Stimulated activated memory B cell treated with anti-CD40 and anti-IgM and Interleukin-4, amounts not matched to agents 10 μg/mL and 1 μg/mL and 100 μg/mL, for 72 hours (primary cell): ENCODE measurements around the gene PLPP2.
A peak's percentile ranks its signal among the peaks of the same experiment; 100 is the strongest.

Experiments
- ATAC-seq: fragments of 150-1000 bp; cut with Tn5 transposase; 2 replicates; pipeline ENCODE4 v1.10.0; 2021
- H3K27ac Mint-ChIP-seq: one replicate; pipeline ENCODE4 v1.8.0; 2022; ENCODE audit warnings: mild to moderate bottlenecking, mixed read lengths
- H3K27me3 Mint-ChIP-seq: one replicate; pipeline ENCODE4 v1.8.0; 2022; ENCODE audit warnings: mixed read lengths
- H3K36me3 Mint-ChIP-seq: one replicate; pipeline ENCODE4 v1.8.0; 2022; ENCODE audit warnings: mixed read lengths
- H3K4me1 Mint-ChIP-seq: one replicate; pipeline ENCODE4 v1.8.0; 2022; ENCODE audit warnings: mixed read lengths
- H3K4me3 Mint-ChIP-seq: one replicate; pipeline ENCODE4 v1.8.0; 2022; ENCODE audit warnings: mild to moderate bottlenecking, moderate library complexity, mixed read lengths
- H3K9me3 Mint-ChIP-seq: one replicate; pipeline ENCODE4 v1.8.0; 2022; ENCODE audit warnings: mixed read lengths

Gene PLPP2

DNA sequence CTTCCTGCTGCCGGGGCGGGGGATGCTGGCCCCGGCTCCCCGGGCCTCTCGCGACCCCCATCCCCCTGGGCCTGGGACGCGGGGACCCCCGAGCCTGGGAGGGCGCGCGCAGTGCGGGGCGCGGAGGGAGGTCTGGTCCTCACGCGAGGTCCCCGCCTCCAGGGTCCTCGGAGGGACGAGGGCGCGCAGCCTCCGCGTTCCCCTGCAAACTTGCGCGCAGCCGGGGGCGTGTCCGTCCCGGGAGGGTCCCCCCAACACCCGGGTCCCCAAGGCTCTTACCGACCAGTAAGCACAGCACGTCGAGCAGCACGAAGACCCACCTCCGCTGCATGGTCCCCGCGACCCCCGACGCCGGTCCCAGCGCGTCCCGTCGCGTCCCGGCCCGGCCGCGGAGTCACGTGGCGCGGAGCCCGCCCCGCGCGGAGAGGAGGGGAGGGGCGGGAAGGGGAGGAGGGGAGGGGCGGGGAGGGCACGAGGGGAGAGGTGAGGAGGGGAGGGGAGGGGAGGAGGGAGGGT is at the start of gene PLPP2:
Gene PLPP2 (minus strand): TSS at position 398 of the 516 bp plus-strand sequence. CDS start 67 bp downstream, at position 331.
- H3K4me3 Mint-ChIP-seq: no peak within 1 kb of the TSS
- peak; percentile 44 for ATAC-seq

DNA sequence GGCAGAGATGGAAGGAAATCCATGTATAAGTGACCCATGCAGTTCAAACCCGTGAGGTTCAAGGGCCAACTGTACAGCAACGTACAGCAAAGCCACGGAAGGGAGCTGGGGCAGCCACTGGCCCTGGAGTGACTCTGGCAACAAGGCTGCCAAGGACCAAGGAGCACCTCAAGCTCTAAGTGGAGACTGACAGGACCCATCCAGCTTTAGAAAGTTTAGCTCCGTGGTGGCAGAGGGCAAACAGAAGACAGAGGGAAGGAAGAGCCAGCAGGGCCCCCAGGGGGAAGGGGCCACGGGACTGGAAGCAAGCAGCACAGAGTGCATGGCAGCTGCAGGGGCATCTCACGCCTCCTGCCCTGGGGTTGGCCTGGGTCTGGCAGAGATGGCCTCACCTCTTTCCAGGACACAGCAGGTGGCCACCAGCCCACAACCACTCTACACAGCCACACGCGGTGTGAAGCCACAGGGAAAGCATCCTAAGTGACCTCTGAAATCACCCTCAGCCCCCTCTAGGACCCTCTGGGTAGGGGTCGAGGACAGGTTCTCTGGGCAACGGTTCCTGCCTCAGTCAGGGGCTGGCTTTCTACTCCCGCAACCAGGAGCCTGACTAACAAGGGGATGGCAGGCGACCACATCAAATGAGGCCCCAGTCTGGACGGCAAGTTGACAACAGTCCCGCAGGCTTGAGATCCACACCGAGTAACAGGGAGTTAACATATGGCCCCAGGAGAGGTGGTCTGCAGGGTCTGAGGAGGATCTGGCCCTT is 49.6 kb upstream of the PLPP2 start:
- peaks cover 37% of the 10 kb centered on the region for H3K36me3 Mint-ChIP-seq
- no peak overlapping the region for H3K4me3 Mint-ChIP-seq
- peaks cover 69% of the 10 kb centered on the region for H3K4me1 Mint-ChIP-seq
- peaks cover 8% of the 10 kb centered on the region for H3K27me3 Mint-ChIP-seq
- no peak for ATAC-seq
- no peak overlapping the region for H3K27ac Mint-ChIP-seq
- H3K9me3 Mint-ChIP-seq: peaks cover 3% of the 10 kb centered on the region

More for the DNA sequence above, at the start of gene PLPP2:
- Mint-ChIP-seq H3K27ac (no peak within 1 kb of the TSS), H3K4me1 (peaks cover 15% of the 10 kb centered on the region), H3K27me3 (peaks cover 75% of the 10 kb centered on the region), H3K36me3 (no peaks in the 10 kb centered on the region), H3K9me3 (no peaks in the 10 kb centered on the region)

DNA sequence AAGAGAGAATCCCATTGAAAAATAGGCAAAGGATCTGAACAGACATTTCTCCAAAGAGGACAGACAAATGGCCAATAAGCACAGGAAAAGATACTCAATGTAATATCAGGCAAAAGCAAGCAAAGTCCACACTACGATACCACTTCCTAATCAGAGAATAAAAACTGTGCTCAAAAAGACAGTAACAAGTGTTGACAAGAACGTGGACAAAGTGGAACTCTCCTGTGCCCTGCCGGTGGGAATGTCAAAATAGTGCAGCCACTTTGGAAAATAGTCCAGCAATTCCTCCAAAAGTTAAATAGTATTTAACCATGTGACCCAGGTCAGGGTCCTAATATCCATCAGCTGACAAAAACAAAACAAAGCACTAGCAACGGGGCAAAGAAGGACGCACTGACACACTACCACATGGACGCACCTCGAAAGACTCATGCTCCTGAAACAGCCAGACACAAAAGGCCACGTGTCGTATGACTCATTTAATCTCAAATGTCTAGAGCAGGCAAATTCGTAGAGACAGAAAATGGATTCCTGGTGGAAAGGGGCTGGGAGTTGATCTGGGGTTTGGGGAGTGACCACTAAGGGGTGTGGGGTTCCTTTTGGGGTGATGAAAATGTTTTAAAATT is 48.2 kb upstream of the PLPP2 start:
- H3K4me1 Mint-ChIP-seq: peaks cover 62% of the 10 kb centered on the region
- H3K27ac Mint-ChIP-seq: no peak overlapping the region
- H3K9me3 Mint-ChIP-seq: no peaks in the 10 kb centered on the region
- peaks cover 52% of the 10 kb centered on the region for H3K36me3 Mint-ChIP-seq
- no peak overlapping the region for H3K4me3 Mint-ChIP-seq
- ATAC-seq: no peak
- H3K27me3 Mint-ChIP-seq: no peaks in the 10 kb centered on the region

DNA sequence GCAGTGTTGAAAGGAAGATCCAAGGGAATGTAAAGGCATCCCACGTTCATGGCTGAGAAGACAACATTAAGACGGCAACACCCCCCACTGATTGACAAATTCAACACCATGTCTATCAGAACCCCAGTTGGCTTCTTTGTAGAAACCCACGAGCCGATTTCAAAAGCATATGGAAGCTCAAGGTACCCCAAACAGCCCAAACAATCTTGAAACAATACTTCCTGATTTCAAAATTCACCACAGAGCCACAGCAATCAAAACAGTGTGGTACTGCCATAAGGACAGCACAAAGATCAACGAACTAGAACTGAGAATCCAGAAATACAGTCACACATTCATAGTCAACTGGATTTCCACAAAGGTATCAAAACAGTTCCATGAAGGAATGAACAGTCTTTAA is 47.2 kb upstream of the PLPP2 start:
- Mint-ChIP-seq H3K9me3 (no peaks in the 10 kb centered on the region), H3K27me3 (no peaks in the 10 kb centered on the region), H3K4me1 (peaks cover 56% of the 10 kb centered on the region), H3K4me3 (no peak overlapping the region), H3K36me3 (peaks cover 58% of the 10 kb centered on the region), H3K27ac (no peak overlapping the region)
- no peak for ATAC-seq

- H3K27me3 Mint-ChIP-seq: no peaks in the 10 kb centered on the region
- no peak overlapping the region for H3K27ac Mint-ChIP-seq
- no peaks in the 10 kb centered on the region for H3K9me3 Mint-ChIP-seq
- peaks cover 34% of the 10 kb centered on the region for H3K4me1 Mint-ChIP-seq
- peaks cover 63% of the 10 kb centered on the region for H3K36me3 Mint-ChIP-seq
- no peak for ATAC-seq
- no peak overlapping the region for H3K4me3 Mint-ChIP-seq
Observed at GRCh38 chr19:336067-336614, 44.9 kb upstream of the PLPP2 start.

DNA sequence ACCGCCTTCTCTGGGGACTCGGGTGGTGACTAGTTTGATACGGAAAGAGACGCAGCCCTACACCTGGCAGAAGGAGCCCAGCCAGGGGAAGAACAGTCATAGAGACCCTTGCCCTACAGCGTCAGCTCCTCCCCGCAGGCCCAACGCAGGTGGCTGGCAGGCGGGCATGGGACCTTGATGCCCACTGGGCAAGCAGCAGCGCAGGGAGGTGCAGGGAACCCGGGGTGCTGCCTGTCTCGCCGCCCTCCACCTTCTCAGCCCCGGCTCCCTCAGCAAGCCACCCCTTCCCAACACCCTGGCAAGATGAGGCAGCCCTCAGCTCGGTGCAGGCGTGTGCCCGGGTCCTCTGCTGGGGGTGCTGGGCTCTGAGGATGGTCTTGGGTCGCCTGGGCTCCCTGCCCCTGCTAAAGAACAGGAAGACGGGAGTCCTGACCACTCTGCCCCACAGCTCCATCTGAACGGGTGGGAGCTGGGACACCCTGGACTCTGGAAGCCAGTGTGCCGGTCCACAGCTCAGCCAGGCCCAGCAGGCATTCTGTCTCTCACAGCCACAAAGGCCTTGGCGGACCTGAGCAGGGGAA is 44.4 kb upstream of the PLPP2 start:
- no peaks in the 10 kb centered on the region for H3K9me3 Mint-ChIP-seq
- H3K36me3 Mint-ChIP-seq: peaks cover 67% of the 10 kb centered on the region
- ATAC-seq: no peak
- no peak overlapping the region for H3K4me3 Mint-ChIP-seq
- no peaks in the 10 kb centered on the region for H3K27me3 Mint-ChIP-seq
- peaks cover 28% of the 10 kb centered on the region for H3K4me1 Mint-ChIP-seq
- no peak overlapping the region for H3K27ac Mint-ChIP-seq

GRCh38 chr19:335072-335471 is 43.9 kb upstream of the PLPP2 start:
- Mint-ChIP-seq H3K9me3 (no peaks in the 10 kb centered on the region), H3K4me1 (peaks cover 23% of the 10 kb centered on the region), H3K36me3 (peaks cover 66% of the 10 kb centered on the region), H3K27ac (no peak overlapping the region), H3K4me3 (no peak overlapping the region), H3K27me3 (no peaks in the 10 kb centered on the region)
- ATAC-seq: no peak

DNA sequence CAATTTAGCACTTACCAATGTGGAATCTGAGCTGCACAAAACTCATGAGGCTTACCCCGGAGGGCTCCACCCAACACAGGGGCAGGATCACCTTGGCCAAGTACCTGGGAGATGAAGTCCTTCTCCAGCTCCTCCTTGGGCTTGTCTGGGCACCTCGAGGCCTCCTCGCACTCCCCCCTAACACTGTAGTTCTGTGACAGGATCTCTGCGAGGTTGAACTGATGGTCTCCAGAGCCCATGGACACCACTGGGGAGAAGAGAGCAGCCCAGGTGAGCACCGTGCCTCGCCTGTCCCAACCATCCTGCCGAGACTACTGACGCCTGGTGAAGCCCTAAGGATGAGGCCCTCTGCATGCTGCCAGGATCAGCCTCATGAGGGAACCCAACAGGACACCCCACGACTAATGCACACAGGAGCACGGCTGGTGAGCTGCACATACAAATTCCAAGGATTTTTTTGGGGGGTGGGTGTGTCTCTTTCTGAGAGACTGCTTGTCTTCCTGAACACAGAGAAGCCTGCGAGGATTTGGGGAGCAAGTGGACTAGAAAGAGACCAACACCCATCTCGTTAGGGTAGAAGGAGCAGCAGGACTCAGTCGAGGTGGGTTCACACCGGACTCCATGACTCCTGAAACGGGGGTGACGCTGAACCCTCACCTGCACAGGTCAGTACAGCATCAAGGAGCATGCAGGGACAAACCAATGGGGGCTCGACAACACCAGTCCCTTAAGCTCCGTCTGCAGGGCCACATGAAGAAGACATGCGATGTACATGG is 43.3 kb upstream of the PLPP2 start:
- ATAC-seq: no peak
- Mint-ChIP-seq H3K4me1 (peaks cover 18% of the 10 kb centered on the region), H3K27ac (no peak overlapping the region), H3K4me3 (no peak overlapping the region), H3K36me3 (peaks cover 66% of the 10 kb centered on the region), H3K27me3 (no peaks in the 10 kb centered on the region), H3K9me3 (no peaks in the 10 kb centered on the region)

GRCh38 chr19:330503-330902 is 39.3 kb upstream of the PLPP2 start:
- no peaks in the 10 kb centered on the region for H3K27me3 Mint-ChIP-seq
- H3K27ac Mint-ChIP-seq: no peak overlapping the region
- H3K4me1 Mint-ChIP-seq: no peaks in the 10 kb centered on the region
- no peak overlapping the region for H3K4me3 Mint-ChIP-seq
- H3K9me3 Mint-ChIP-seq: peaks cover 7% of the 10 kb centered on the region
- H3K36me3 Mint-ChIP-seq: peaks cover 74% of the 10 kb centered on the region
- ATAC-seq: no peak

DNA sequence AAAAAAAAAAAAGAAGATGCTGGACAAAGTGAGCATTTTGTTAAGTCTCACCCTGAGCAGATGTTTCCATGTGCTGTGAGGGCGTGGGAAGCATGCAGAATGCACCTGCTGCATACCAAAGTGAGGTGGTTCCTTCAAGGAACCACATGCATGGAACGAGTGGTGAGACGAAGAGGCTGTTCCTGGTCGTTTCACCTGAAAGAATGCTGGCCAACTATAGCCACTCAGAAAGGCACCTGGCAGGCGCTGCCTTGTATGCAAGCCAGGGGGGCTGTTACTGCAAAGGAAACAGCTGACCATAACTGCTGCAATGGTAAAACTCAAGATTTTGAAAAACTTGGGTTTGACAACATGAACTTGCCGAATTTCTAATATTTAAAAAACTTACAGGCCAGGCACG is 38.7 kb upstream of the PLPP2 start:
- no peak overlapping the region for H3K27ac Mint-ChIP-seq
- peaks cover 7% of the 10 kb centered on the region for H3K9me3 Mint-ChIP-seq
- peaks cover 69% of the 10 kb centered on the region for H3K36me3 Mint-ChIP-seq
- no peaks in the 10 kb centered on the region for H3K4me1 Mint-ChIP-seq
- H3K27me3 Mint-ChIP-seq: no peaks in the 10 kb centered on the region
- H3K4me3 Mint-ChIP-seq: no peak overlapping the region
- ATAC-seq: no peak

- H3K4me3 Mint-ChIP-seq: no peak overlapping the region
- ATAC-seq: no peak
- peaks cover 7% of the 10 kb centered on the region for H3K9me3 Mint-ChIP-seq
- no peaks in the 10 kb centered on the region for H3K27me3 Mint-ChIP-seq
- peaks cover 57% of the 10 kb centered on the region for H3K36me3 Mint-ChIP-seq
- H3K27ac Mint-ChIP-seq: no peak overlapping the region
- H3K4me1 Mint-ChIP-seq: no peaks in the 10 kb centered on the region
Observed at GRCh38 chr19:328025-328505, 36.9 kb upstream of the PLPP2 start.

- Mint-ChIP-seq H3K9me3 (peaks cover 7% of the 10 kb centered on the region), H3K4me1 (no peaks in the 10 kb centered on the region), H3K27ac (no peak overlapping the region), H3K27me3 (no peaks in the 10 kb centered on the region), H3K36me3 (peaks cover 57% of the 10 kb centered on the region), H3K4me3 (no peak overlapping the region)
- ATAC-seq: no peak
Observed at GRCh38 chr19:327291-328024, 36.3 kb upstream of the PLPP2 start.

- Mint-ChIP-seq H3K4me3 (no peak overlapping the region), H3K27ac (no peak overlapping the region), H3K4me1 (no peaks in the 10 kb centered on the region), H3K27me3 (no peaks in the 10 kb centered on the region), H3K36me3 (peaks cover 57% of the 10 kb centered on the region), H3K9me3 (peaks cover 7% of the 10 kb centered on the region)
- ATAC-seq: no peak
Observed at GRCh38 chr19:326871-327270, 35.7 kb upstream of the PLPP2 start.

- Mint-ChIP-seq H3K27me3 (no peaks in the 10 kb centered on the region), H3K36me3 (peaks cover 56% of the 10 kb centered on the region), H3K9me3 (peaks cover 7% of the 10 kb centered on the region), H3K27ac (no peak overlapping the region), H3K4me1 (no peaks in the 10 kb centered on the region), H3K4me3 (no peak overlapping the region)
- ATAC-seq: no peak
Observed at GRCh38 chr19:325937-326565, 34.8 kb upstream of the PLPP2 start.
